Aorta (tissue), 5 donors: Measurements from ENCODE around the gene PTPN7. TPM values are rescaled to one million over a fixed set of nuclear protein-coding genes. Genes with fewer than 3 reads are reported as not detected.
A peak's percentile ranks its signal among the peaks of the same experiment; 100 is the strongest.

Experiments
- ATAC-seq: fragments of 200-7000 bp; cut with Tn5 transposase; one replicate; pipeline ENCODE4 v1.9.1; 2022; ENCODE audit warnings: moderate library complexity; ENCODE audit not compliant: low FRiP score
- DNase-seq, 2 donors: peaks; one replicate each; pipeline ENCODE4 v3.0.0-alpha.2; 2020
- H3K27ac ChIP-seq, 2 donors: one replicate each; pipeline ENCODE4 v1.5.1; 2013; ENCODE audit warnings: low read length in 2 of 2, mild to moderate bottlenecking in 2 of 2, moderate library complexity in 2 of 2, control low read depth in 1 of 2, inconsistent platforms in 1 of 2, low read depth in 1 of 2
- H3K27me3 ChIP-seq, 2 donors: one replicate each; pipeline ENCODE4 v1.6.1; 2013; ENCODE audit warnings: control low read depth in 1 of 2, low read length in 1 of 2, mild to moderate bottlenecking in 1 of 2, moderate library complexity in 1 of 2; ENCODE audit not compliant: insufficient read depth in 2 of 2, control insufficient read depth in 1 of 2
- H3K36me3 ChIP-seq, 2 donors: one replicate each; pipeline ENCODE4 v1.6.1; 2013; ENCODE audit warnings: control low read depth in 1 of 2, low read length in 1 of 2, mild to moderate bottlenecking in 1 of 2; ENCODE audit not compliant: insufficient read depth in 2 of 2, control insufficient read depth in 1 of 2
- H3K4me1 ChIP-seq, 2 donors: one replicate each; pipeline ENCODE4 v1.6.1; 2013; ENCODE audit warnings: low read length in 2 of 2, control low read depth in 1 of 2, mild to moderate bottlenecking in 1 of 2, moderate library complexity in 1 of 2; ENCODE audit not compliant: insufficient read depth in 2 of 2, control insufficient read depth in 1 of 2
- H3K4me3 ChIP-seq, 2 donors: one replicate each; pipeline ENCODE4 v1.5.1; 2013; ENCODE audit warnings: low read length in 2 of 2, control low read depth in 1 of 2, mild to moderate bottlenecking in 1 of 2
- H3K9me3 ChIP-seq: one replicate; pipeline ENCODE4 v1.6.1; 2013; ENCODE audit warnings: mild to moderate bottlenecking, low read length; ENCODE audit not compliant: control insufficient read depth
- WGBS, 2 donors: extraction: QIAGEN DNeasy Blood & Tissue Kit; methylation state at CpG; one replicate each; pipeline ENCODE4 v1.1.7; 2013; 5-methylcytosine and 5-hydroxymethylcytosine counted together
- intact Hi-C, 2 donors: fragments of 100-400 bp; cut with DNase I; formaldehyde crosslinking; loops; one replicate each; pipeline versions ENCODE4 v1.14.2 to v1.15.0; 2022
- polyA plus RNA-seq, 2 donors: library from polyadenylated mRNA; stranded (reverse); fragments of 200-250 nt; gene quantifications; one replicate each; pipeline ENCODE4 v1.2.3, GENCODE V29; 2013
- total RNA-seq, 2 donors: library from RNA; stranded (reverse); fragmentation: NEBNext Ultra II Directional; extraction: Animal tissue kit (Norgen Biotek cat#: 25700); gene quantifications; one replicate each; pipeline ENCODE4 v1.2.1, GENCODE V29; 2021
- donor health status: healthy with polysubstance abuse.
- donor health status: Bipolar disorder and iron deficiency.
- donor health status: DM: no; HTN: no; CAD: no.
- donor health status: DM: no; HTN: no; CAD: no.
- donor health status: DM: yes; HTN: yes; CAD: no.

Gene PTPN7
- total and polyA plus RNA-seq, 4 donors, result 0.33 to 5.7 (median 3.4) TPM

DNA sequence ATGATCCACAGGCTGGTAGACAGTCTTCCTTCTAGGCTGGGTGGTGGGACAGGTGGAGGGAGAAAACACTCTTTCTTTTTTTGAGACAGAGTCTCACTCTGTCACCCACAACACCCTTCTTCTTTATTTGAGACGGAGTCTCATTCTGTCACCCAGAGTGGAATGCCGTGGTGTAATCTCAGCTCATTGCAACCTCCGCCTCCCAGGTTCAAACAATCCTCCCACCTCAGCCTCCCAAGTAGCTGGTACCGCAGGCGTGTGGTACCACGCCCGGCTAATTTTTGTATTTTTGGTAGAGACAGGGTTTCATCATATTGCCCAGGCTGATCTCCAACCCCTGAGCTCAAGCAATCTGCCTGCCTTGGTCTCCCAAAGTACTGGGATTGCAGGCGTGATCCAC lies 34.8 kb downstream of the PTPN7 start:
- no peak overlapping the region for H3K27ac ChIP-seq
- DNase-seq, result no peak
- 92 to 93% methylated on average over 8 of the region's 8 CpGs for WGBS, 2 donors

DNA sequence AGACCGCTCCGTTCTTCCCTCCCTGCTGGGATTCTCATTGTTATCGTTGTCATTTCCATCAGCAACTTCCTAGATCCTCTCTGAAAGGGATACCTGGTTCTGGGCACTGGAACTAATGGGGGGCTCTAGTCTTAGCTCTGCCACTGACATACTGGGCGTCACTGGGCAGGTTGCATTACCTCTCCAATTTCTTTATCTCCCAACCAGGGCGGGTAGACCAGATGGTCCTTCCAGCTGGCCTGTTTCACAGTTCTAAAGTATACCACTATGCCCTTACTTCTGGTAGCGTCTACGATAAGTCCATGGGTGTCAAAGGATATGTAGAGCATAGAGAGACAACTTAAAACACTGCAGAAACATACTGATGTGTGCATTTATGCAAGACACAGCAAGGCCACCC lies 36.3 kb downstream of the PTPN7 start:
- Histone ChIP-seq H3K36me3 (no peaks in the 10 kb centered on the region), H3K27ac (no peak overlapping the region), H3K4me3 (no peak overlapping the region), H3K27me3 (no peaks in the 10 kb centered on the region), H3K4me1 (no peaks in the 10 kb centered on the region), H3K9me3 (no peaks in the 10 kb centered on the region)
- intact Hi-C loops, result no loop called here
- ATAC-seq, result no peak
- no peak for DNase-seq
- WGBS, 2 donors, result 87 to 89% methylated on average over 7 of the region's 7 CpGs

More for the DNA sequence above, 34.8 kb downstream of the PTPN7 start:
- Histone ChIP-seq H3K4me3 (no peak overlapping the region), H3K9me3 (no peaks in the 10 kb centered on the region), H3K36me3 (no peaks in the 10 kb centered on the region), H3K4me1 (no peaks in the 10 kb centered on the region), H3K27me3 (no peaks in the 10 kb centered on the region)
- intact Hi-C loops, result no loop called here
- no peak for ATAC-seq

GRCh38 chr1:202123336-202123813 lies 37.0 kb downstream of the PTPN7 start:
- DNase-seq (no peak), ATAC-seq (no peak)
- Histone ChIP-seq H3K9me3 (no peaks in the 10 kb centered on the region), H3K4me1 (no peaks in the 10 kb centered on the region), H3K27me3 (no peaks in the 10 kb centered on the region), H3K36me3 (no peaks in the 10 kb centered on the region), H3K27ac (no peak overlapping the region), H3K4me3 (no peak overlapping the region)
- intact Hi-C loops, result no loop called here
- WGBS, 2 donors, result 90 to 93% methylated on average over 10 of the region's 10 CpGs

- 42 to 45% methylated on average over 18 to 19 of the region's 19 CpGs for WGBS, 2 donors
- ATAC-seq (peak; percentile 70), DNase-seq (peak in 1 of 2 donors; percentile 87)
- Histone ChIP-seq H3K27ac (no peak within 1 kb of the TSS), H3K36me3 (no peaks in the 10 kb centered on the region), H3K9me3 (no peaks in the 10 kb centered on the region), H3K4me1 (no peaks in the 10 kb centered on the region), H3K4me3 (no peak within 1 kb of the TSS), H3K27me3 (no peaks in the 10 kb centered on the region)
- intact Hi-C loops, result no loop called here
These were observed 37.6 kb downstream of the PTPN7 start, which contains the start of gene GPR37L1 for GRCh38 chr1:202122639-202123335. GPR37L1 (plus strand) TSS chr1:202122917; CDS start chr1:202122964, 47 bp downstream.

DNA sequence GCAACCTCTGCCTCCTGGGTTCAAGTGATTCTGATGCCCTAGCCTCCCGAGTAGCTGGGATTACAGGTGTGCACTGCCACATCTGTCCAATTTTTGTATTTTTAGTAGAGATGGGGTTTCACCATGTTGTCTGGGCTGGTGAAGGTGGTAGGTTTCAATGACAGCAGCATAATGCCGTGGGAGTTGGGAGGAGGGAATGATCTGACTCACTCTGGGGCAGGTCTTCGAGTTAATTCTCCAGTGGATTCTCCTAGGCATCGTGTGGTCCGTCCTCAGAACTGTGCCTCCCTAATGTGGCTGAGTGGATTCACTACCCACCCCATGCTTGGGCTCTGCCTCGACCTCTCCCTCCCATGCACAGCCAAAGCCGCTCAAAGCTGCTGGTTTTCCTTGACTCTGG lies 39.4 kb downstream of the PTPN7 start:
- no peak for DNase-seq
- H3K27ac ChIP-seq, result no peak overlapping the region
- no peaks in the 10 kb centered on the region for H3K36me3 ChIP-seq
- intact Hi-C loops, result no loop called here
- H3K9me3 ChIP-seq, result no peaks in the 10 kb centered on the region
- ATAC-seq, result no peak
- no peak overlapping the region for H3K4me3 ChIP-seq
- 74 to 81% methylated on average over 6 to 7 of the region's 7 CpGs for WGBS, 2 donors
- H3K4me1 ChIP-seq, result no peaks in the 10 kb centered on the region
- no peaks in the 10 kb centered on the region for H3K27me3 ChIP-seq

- H3K4me1 ChIP-seq, result no peaks in the 10 kb centered on the region
- no peak overlapping the region for H3K4me3 ChIP-seq
- no peaks in the 10 kb centered on the region for H3K36me3 ChIP-seq
- intact Hi-C loops, result loop anchor here in 1 of 2 donors (2.0 kb wide), 1 partner anchor 109 kb away; no protein-coding TSS in a partner anchor
- 66 to 69% methylated on average over 10 of the region's 10 CpGs for WGBS, 2 donors
- DNase-seq (no peak), ATAC-seq (no peak)
- H3K27ac ChIP-seq, result no peak overlapping the region
- no peaks in the 10 kb centered on the region for H3K27me3 ChIP-seq
- H3K9me3 ChIP-seq, result no peaks in the 10 kb centered on the region
These were observed 42.5 kb downstream of the PTPN7 start for GRCh38 chr1:202117898-202118371.

DNA sequence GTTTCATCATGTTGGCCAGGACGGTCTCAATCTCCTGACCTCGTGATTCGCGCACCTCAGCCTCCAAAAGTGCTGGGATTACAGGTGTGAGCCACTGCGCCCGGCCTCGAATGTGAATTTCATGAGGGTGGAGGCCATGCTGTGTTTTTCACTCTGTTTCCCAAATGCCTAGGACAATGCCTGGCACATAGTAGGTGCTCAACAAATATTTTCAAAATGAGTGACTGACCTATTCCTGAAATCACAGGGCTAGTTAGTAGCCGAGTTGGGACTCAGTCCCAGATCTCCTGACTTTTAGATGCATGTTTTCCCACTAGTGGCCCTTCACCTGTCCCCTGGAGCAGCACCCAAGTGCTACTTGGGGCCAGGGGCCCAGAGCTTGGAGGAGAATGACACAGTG lies 44.1 kb downstream of the PTPN7 start:
- DNase-seq, result no peak
- intact Hi-C loops, result no loop called here
- no peak for ATAC-seq
- Histone ChIP-seq H3K4me1 (no peaks in the 10 kb centered on the region), H3K4me3 (no peak overlapping the region), H3K27ac (no peak overlapping the region), H3K27me3 (no peaks in the 10 kb centered on the region), H3K9me3 (no peaks in the 10 kb centered on the region), H3K36me3 (no peaks in the 10 kb centered on the region)
- WGBS, 2 donors, result 95 to 96% methylated on average over 8 of the region's 8 CpGs

DNA sequence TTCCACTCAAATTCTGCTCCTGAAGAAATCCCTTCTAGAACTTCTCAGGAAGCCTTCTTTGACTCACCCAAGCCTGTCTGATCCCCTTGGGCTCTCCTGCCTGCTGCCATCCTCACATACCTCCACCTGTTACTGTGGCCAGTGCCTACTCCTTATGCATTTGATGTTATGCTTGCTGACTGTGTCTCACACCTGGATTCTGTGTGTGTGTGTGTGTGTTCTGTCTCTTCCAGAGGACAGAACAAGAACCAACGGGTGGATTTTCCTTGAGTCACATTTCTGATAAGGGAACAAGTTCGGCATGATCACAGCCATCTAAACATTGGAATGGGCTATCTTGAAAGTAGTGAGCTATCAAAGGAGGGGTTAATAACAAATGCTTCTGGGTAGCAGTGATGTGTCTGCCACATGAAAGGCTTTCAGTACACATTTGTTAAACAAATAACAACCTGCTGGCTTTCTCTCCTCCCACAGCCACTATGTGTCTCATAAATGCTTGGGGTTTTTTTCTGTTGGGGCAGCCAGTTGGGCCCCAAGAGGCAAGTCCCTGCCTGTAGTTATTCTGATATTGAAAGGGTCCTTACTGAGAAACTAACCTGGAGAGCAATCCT lies 46.6 kb downstream of the PTPN7 start:
- Histone ChIP-seq H3K4me1 (no peaks in the 10 kb centered on the region), H3K36me3 (no peaks in the 10 kb centered on the region), H3K27me3 (no peaks in the 10 kb centered on the region), H3K4me3 (no peak overlapping the region), H3K9me3 (no peaks in the 10 kb centered on the region), H3K27ac (no peak overlapping the region)
- 18 to 41% methylated on average over 2 of the region's 2 CpGs for WGBS, 2 donors
- intact Hi-C loops, result no loop called here
- no peak for DNase-seq
- no peak for ATAC-seq
